Activated CD8-positive, alpha-beta memory T cell treated with anti-CD3 and anti-CD28 coated beads, Interleukin-2, amount 50 U/mL, for 24 hours (primary cell): ENCODE data around the gene COL1A1.

Source experiments
- DNase-seq: peaks from one replicate; pipeline ENCODE4 v3.0.0-alpha.2; 2020; ENCODE audit errors: extremely low read depth

Gene COL1A1

DNA sequence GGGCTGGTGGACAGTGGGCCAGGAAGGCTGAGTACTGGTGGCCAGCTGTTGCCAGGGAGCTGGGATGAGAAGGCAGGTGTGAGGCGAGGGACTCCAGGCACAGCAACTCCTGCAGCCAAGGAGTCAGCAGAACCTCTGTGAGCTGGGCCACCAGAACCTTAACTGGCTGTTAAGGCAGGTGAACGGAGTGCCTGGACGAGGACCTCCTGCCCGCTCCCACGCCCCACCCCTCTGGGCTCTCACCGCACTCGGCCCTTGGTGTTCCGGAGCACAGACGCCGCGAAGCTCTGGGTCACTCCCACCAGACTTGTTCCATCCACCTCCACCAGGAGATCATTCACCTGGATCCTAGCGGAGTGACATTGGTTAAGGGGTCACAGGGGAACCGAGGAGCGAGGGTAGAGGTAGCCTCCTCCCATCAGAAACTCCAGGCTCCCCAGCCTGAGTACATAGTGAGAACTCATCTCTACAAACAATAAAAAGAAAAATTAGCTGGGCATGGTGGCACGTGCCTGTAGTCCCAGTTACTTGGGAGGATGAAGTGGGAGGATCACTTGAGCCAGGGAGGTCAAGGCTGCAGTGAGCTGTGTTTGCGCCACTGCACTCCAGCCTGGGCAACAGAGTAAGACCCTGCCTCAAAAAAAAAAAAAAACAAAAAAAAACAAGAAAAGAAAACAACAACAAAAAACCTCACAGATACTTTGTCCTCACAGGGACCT is 60.2 kb downstream of the COL1A1 start:
- no peak for DNase-seq

DNA sequence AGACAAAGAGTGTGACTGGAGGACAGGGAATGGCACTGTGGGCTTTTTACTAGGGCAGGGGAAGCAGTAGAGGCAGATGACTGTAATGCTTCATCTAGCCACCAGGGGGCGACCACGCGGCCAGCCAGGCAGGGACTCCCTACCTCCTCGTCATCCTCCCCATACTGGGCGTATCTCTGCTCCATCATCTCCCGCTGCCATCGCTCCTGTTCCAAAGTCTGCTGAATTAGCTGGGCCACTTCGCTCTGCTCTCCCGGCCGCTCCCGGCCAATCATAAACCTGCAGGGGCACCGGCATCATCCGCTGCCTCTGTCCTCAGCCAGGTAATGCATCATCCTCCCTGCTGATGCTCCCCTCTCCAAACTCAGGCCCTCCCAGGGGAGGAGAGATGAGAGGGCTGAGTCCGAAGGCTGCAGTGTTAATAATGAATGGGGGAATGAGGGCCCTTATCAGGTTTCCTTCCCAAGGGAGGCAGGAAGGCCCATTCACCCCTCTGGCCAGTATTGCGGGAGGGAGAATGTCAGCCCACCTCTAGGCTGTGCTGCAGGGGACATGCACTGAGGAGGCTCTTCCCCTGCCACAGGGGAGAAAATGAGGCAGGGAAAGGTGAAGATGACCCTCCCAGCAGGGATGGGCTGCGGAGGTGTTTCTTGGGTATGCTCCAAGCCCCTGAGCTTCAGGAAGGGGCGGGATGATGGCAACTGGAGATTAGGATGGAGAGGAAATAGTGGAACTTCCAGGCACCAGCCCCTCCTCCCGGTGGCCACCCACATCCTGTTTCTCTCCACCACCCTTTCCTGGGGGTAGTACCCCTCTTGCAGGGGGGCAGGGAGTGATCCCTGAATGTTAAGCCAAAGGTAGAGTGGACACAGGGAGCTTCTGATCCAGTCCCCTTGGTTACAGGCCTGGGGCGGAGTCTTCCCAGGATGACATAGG is 61.2 kb downstream of the COL1A1 start:
- DNase-seq: peak; percentile 68

DNA sequence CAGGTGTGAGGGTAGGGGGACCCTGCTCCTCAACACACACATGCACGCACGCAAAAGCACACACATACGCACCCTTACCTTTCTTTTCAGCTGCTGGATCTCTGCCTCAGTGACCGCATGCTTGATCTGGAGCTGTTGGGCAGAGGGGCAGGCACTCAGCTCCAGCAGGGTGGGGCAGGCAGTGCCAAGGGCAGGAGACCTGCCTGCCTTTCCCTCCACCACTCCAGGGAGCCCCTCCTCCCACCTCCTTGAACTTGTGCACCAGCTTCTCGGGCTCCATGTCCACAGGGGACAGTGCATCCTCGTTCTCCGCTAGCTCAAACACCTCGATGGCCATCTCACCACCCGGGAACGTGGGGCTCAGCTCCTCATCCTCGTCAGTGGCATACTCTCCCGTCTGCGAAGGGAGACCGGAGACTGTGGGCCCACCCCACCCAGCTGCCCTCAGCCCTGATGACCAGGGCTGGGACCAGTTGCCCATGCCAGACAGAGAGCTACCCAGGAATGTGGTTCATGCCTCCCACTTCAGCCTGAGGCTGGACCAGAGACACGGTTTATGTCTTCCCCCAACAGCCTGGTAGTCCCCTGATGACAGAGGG is 62.1 kb downstream of the COL1A1 start:
- DNase-seq: no peak

DNA sequence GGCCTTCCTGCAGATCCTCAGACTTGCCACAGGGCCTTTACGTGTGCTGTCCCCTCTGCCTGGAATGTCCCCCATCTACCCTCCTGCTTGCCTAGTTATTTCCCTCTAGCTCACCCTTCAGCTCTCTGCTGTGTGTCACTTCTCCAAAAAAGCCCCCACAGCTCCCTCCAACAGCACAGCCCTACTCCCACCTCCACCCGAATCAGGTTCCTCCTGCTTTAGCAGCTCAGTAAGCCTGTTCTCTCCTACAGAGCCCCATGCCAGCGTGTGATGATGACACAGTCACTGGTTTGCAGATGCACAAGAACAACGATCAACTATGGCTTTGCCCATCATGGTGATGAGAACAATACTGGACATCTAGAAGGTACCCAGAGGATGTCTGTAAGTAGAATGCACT is 64.4 kb downstream of the COL1A1 start:
- no peak for DNase-seq

DNA sequence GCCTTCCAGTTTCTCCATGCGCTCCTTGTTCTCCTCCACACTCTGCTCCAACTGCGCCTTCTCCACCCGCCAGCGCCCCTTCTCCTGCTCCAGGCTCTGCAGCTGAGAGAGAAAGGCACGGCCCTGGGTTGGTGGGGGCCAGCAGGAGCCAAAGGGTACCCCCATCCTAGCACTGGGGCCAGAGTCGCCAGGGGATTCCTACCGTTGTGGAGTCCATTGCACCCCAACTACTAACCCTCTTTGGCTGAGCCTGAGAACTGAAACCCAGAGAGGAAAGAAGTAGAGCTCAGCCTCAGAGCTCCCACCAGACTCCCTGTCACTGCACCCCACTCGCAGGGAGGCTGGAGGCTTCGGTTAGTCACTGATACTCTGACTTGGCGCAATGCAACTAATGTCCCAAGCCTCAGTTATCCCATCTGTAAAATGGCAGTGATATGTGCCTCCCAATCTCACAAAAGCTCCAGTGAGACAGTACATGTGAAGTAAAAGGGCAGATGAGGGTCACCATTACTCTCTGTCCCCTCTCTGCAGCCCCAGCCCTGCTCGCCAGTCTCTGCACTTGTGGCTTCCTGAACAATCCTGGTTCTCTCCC is 65.2 kb downstream of the COL1A1 start:
- DNase-seq: no peak

DNA sequence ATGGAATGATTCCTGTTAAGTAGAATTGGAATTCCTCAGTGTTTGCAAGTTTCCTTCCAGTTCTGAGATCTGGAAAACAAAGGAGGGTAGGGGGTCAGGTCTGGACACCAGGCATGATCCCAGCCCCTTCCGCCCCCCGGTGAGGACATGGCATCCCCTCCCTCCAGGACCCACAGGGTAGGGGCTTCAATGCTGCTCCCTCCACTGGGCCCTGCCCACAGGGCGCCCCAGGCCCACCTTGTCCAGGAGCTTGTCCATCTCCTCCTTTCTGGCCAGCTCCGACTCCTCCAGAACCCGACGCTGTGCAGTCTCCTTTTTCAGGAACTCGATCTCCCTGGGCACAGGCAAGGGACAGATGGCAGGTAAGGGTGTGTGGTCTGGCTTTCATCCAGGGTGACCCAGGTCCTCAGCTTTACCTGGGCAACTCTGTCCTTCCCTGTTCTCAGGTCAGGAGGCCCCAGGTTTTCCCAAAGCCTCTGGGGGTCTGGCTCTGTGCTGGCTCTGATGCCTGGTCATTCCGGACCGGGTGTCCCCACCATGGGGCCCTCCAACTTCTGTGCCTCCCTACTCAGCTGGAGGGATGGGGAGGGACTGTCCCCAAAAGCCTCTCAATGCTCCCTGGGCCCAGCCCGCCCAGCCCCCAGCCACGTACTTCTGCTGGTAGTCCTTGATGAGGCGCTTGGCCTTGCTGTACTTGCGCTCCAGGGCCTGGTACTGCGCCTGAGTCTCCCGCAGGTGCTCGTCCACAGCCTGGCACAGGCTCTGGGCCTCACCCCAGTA is 65.9 kb downstream of the COL1A1 start:
- DNase-seq: no peak

DNA sequence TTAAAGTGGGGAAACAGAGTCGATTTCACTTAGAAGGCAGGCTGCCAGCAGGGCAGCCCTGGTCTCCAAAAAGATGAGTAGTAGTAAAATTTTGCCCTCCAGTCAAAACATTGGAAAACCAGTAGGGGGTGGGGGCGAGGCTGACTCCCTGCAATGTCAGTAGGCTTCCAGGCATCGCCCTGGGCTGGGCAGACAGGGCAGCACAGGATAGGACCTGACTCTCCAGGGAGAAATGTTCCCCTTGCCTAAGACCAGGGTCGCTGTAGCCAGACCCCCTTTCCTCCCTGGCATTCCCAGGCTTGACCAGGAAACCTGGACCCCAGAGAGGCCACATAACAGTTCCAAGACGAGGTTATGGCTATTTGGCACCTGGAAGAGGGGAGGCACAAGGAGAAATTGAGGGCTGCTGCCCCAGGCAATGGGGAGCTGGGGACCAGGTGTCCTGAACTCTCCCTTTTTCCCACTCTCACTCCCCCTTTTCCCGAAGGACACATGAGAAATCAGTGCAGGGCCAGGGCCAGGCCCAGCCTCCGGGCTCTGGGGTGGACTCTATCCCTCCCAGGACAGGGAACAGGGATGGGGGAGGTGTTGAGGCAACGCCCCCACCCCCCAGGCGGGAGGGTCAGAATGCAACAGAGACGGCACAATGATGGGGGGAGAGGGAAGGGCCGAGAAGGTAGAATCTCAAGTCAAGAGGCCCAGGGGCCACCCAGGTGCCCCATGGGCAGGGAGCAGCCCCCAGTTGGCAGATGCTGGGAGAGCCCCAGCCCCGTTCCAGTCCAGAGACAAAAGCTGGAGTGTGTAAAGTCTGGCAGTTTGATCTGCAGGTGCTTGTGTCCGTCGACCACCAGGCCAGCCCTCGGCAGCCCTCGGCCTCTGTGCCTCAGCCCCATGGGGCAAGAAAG is 67.0 kb downstream of the COL1A1 start:
- DNase-seq: no peak

DNA sequence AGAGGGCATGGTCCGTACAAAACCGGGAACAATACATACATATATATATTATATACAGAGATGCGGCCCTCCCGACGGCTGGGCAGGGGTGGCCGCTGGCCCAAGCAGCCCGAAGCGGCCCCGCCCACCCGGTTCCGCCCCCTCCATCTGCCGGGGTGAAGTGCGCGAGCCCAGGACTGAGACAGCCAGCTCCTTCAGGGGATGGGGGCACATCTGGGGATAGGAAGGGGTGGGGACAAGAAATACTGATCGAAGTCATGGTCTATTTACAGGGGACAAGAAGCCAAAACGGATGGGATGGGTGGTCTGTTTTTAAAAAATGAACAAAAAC is 67.7 kb downstream of the COL1A1 start:
- DNase-seq: no peak
